GM21619 (cell line): Measurements from ENCODE around the gene AGO4.

Experiments used
- ATAC-seq: cut with Tn5 transposase; IDR thresholded peaks from one replicate; pipeline ENCODE4 v1.9.1; 2021; ENCODE audit not compliant: unreplicated experiment

Gene AGO4

GRCh38 chr1:35894183-35894582 lies 86.4 kb downstream of the AGO4 start:
- ATAC-seq = peak; percentile 77

GRCh38 chr1:35894656-35895055 lies 86.8 kb downstream of the AGO4 start:
- ATAC-seq = no peak

GRCh38 chr1:35899941-35900340 lies 92.1 kb downstream of the AGO4 start:
- ATAC-seq = no peak

- ATAC-seq = no peak
Measured at GRCh38 chr1:35901235-35901634, 93.4 kb downstream of the AGO4 start.

- ATAC-seq = no peak
Measured at GRCh38 chr1:35902671-35903070, 94.9 kb downstream of the AGO4 start.
